ENCODE results near the gene FRRS1L.

- TF ChIP-seq CTCF (conservative IDR thresholded peaks at IDR 0.05 in 1 of 2, IDR thresholded peaks at IDR 0.05 in 1 of 2; ENCODE audit: low read depth in 1 of 2, low read length in 2 of 2): no peak
- no peak for TF ChIP-seq EZH2 (IDR thresholded peaks at IDR 0.05; ENCODE audit: low read length, missing control alignments)
Observed at GRCh38 chr9:109203761-109204360, 36.8 kb upstream of the FRRS1L start.
